ENCODE results near the gene EXOSC1. TPM values are rescaled to one million over a fixed set of nuclear protein-coding genes. Genes with fewer than 3 reads are reported as not detected.

The EXOSC1 gene
- total RNA-seq, 4 donors from 2014 or later, result 24.0 to 35.1 (median 28.5) TPM

GRCh38 chr10:97400665-97401454, 44.9 kb downstream of the EXOSC1 start, which contains the start of gene RRP12:
Gene RRP12 (minus strand): TSS chr10:97401340. CDS start chr10:97401231, 109 bp downstream.
- peak; percentile 91 for DNase-seq (ENCODE audit: low spot score in 2 of 2)
- TF ChIP-seq CTCF (IDR thresholded peaks at IDR 0.05) (no peak), POLR2AphosphoS5 (IDR thresholded peaks at IDR 0.05) (peak in 2 of 3 donors; percentile 36 to 88), EP300 (IDR thresholded peaks at IDR 0.05) (no peak), POLR2A (IDR thresholded peaks at IDR 0.05) (peak in 1 of 2 donors; percentile 55)
- H3K4me1 ChIP-seq, result peaks cover 13% of the 10 kb centered on the region
- no peaks in the 10 kb centered on the region for H3K27me3 ChIP-seq
- H3K36me3 ChIP-seq, result peaks cover 16% of the 10 kb centered on the region
- H3K9me3 ChIP-seq, result no peaks in the 10 kb centered on the region
- peak within 1 kb of the TSS; percentile 70 for H3K4me3 ChIP-seq
- peak within 1 kb of the TSS; percentile 65 for H3K27ac ChIP-seq
- whole genome bisulfite sequencing, result 0% methylated on average over 33 of the region's 39 CpGs

GRCh38 chr10:97399843-97400545, 45.8 kb downstream of the EXOSC1 start:
- Histone ChIP-seq H3K4me3 (peak overlapping the region; percentile 70), H3K9me3 (no peaks in the 10 kb centered on the region), H3K4me1 (peaks cover 13% of the 10 kb centered on the region), H3K36me3 (peaks cover 24% of the 10 kb centered on the region), H3K27me3 (no peaks in the 10 kb centered on the region), H3K27ac (peak overlapping the region; percentile 65)
- TF ChIP-seq POLR2AphosphoS5 (IDR thresholded peaks at IDR 0.05) (no peak), POLR2A (IDR thresholded peaks at IDR 0.05) (no peak), CTCF (IDR thresholded peaks at IDR 0.05) (no peak), EP300 (IDR thresholded peaks at IDR 0.05) (no peak)
- WGBS, result 34% methylated on average over 21 of the region's 21 CpGs
- no peak for DNase-seq (ENCODE audit: low spot score in 2 of 2)

- Histone ChIP-seq H3K27ac (no peak overlapping the region), H3K27me3 (no peaks in the 10 kb centered on the region), H3K9me3 (no peaks in the 10 kb centered on the region), H3K36me3 (peaks cover 60% of the 10 kb centered on the region), H3K4me3 (no peak overlapping the region), H3K4me1 (peaks cover 11% of the 10 kb centered on the region)
- WGBS, result 98% methylated on average over 4 of the region's 4 CpGs
- no peak for TF ChIP-seq POLR2A (IDR thresholded peaks at IDR 0.05)
- TF ChIP-seq CTCF (IDR thresholded peaks at IDR 0.05), result no peak
- no peak for TF ChIP-seq EP300 (IDR thresholded peaks at IDR 0.05)
- TF ChIP-seq POLR2AphosphoS5 (IDR thresholded peaks at IDR 0.05), result no peak
- no peak for DNase-seq (ENCODE audit: low spot score in 2 of 2)
These were observed 49.8 kb downstream of the EXOSC1 start for GRCh38 chr10:97396056-97396455.

- Histone ChIP-seq H3K4me3 (no peak overlapping the region), H3K27me3 (no peaks in the 10 kb centered on the region), H3K36me3 (peaks cover 90% of the 10 kb centered on the region), H3K9me3 (no peaks in the 10 kb centered on the region), H3K27ac (no peak overlapping the region), H3K4me1 (no peaks in the 10 kb centered on the region)
- 92% methylated on average over 8 of the region's 8 CpGs for WGBS
- TF ChIP-seq POLR2A (IDR thresholded peaks at IDR 0.05), result no peak
- no peak for TF ChIP-seq EP300 (IDR thresholded peaks at IDR 0.05)
- no peak for TF ChIP-seq CTCF (IDR thresholded peaks at IDR 0.05)
- no peak for TF ChIP-seq POLR2AphosphoS5 (IDR thresholded peaks at IDR 0.05)
- no peak for DNase-seq (ENCODE audit: low spot score in 2 of 2)
These were observed 52.7 kb downstream of the EXOSC1 start for GRCh38 chr10:97393034-97393573.

GRCh38 chr10:97390091-97390490, 55.7 kb downstream of the EXOSC1 start:
- H3K4me1 ChIP-seq, result no peaks in the 10 kb centered on the region
- no peak for TF ChIP-seq EP300 (IDR thresholded peaks at IDR 0.05)
- no peak for TF ChIP-seq POLR2A (IDR thresholded peaks at IDR 0.05)
- TF ChIP-seq POLR2AphosphoS5 (IDR thresholded peaks at IDR 0.05), result no peak
- TF ChIP-seq CTCF (IDR thresholded peaks at IDR 0.05), result no peak
- no peak overlapping the region for H3K27ac ChIP-seq
- H3K27me3 ChIP-seq, result no peaks in the 10 kb centered on the region
- peaks cover 93% of the 10 kb centered on the region for H3K36me3 ChIP-seq
- WGBS, result 98% methylated on average over 5 of the region's 5 CpGs
- H3K4me3 ChIP-seq, result no peak overlapping the region
- DNase-seq (ENCODE audit: low spot score in 2 of 2), result no peak
- H3K9me3 ChIP-seq, result no peaks in the 10 kb centered on the region
